ENCODE measurements around the gene AGBL1.
A peak's percentile ranks its signal among the peaks of the same experiment; 100 is the strongest.

AGBL1 gene

GRCh38 chr15:86164232-86164898, 84.7 kb downstream of the AGBL1 start:
- Histone ChIP-seq H3K4me1 (ENCODE audit: control insufficient read depth in 1 of 2, insufficient read depth in 2 of 2, low read length in 2 of 2) (no peaks in the 10 kb centered on the region), H3K27ac (ENCODE audit: low read length) (peak overlapping the region; percentile 37), H3K27me3 (ENCODE audit: low read depth, low read length) (no peaks in the 10 kb centered on the region), H3K36me3 (ENCODE audit: control insufficient read depth in 1 of 2, insufficient read depth in 2 of 2, low read length in 2 of 2) (no peaks in the 10 kb centered on the region), H3K9me3 (ENCODE audit: control insufficient read depth in 1 of 2, low read length in 2 of 2) (no peaks in the 10 kb centered on the region), H3K4me3 (ENCODE audit: low read depth in 1 of 2, low read length in 2 of 2) (no peak overlapping the region)

GRCh38 chr15:86165265-86166211, 85.9 kb downstream of the AGBL1 start:
- Histone ChIP-seq H3K4me1 (ENCODE audit: control insufficient read depth in 1 of 2, insufficient read depth in 2 of 2, low read length in 2 of 2) (no peaks in the 10 kb centered on the region), H3K4me3 (ENCODE audit: low read depth in 1 of 2, low read length in 2 of 2) (no peak overlapping the region), H3K36me3 (ENCODE audit: control insufficient read depth in 1 of 2, insufficient read depth in 2 of 2, low read length in 2 of 2) (no peaks in the 10 kb centered on the region), H3K9me3 (ENCODE audit: control insufficient read depth in 1 of 2, low read length in 2 of 2) (no peaks in the 10 kb centered on the region), H3K27me3 (ENCODE audit: low read depth, low read length) (no peaks in the 10 kb centered on the region), H3K27ac (ENCODE audit: low read length) (peak overlapping the region; percentile 37)

GRCh38 chr15:86167841-86168240, 88.2 kb downstream of the AGBL1 start:
- H3K27me3 ChIP-seq (ENCODE audit: low read depth, low read length) = no peaks in the 10 kb centered on the region
- no peak overlapping the region for H3K4me3 ChIP-seq (ENCODE audit: low read depth in 1 of 2, low read length in 2 of 2)
- no peaks in the 10 kb centered on the region for H3K4me1 ChIP-seq (ENCODE audit: control insufficient read depth in 1 of 2, insufficient read depth in 2 of 2, low read length in 2 of 2)
- H3K9me3 ChIP-seq (ENCODE audit: control insufficient read depth in 1 of 2, low read length in 2 of 2) = no peaks in the 10 kb centered on the region
- no peak overlapping the region for H3K27ac ChIP-seq (ENCODE audit: low read length)
- H3K36me3 ChIP-seq (ENCODE audit: control insufficient read depth in 1 of 2, insufficient read depth in 2 of 2, low read length in 2 of 2) = no peaks in the 10 kb centered on the region

GRCh38 chr15:86178845-86179244, 99.2 kb downstream of the AGBL1 start:
- Histone ChIP-seq H3K4me1 (ENCODE audit: control insufficient read depth in 1 of 2, insufficient read depth in 2 of 2, low read length in 2 of 2) (no peaks in the 10 kb centered on the region), H3K27ac (ENCODE audit: low read length) (no peak overlapping the region), H3K27me3 (ENCODE audit: low read depth, low read length) (no peaks in the 10 kb centered on the region), H3K4me3 (ENCODE audit: low read depth in 1 of 2, low read length in 2 of 2) (no peak overlapping the region), H3K36me3 (ENCODE audit: control insufficient read depth in 1 of 2, insufficient read depth in 2 of 2, low read length in 2 of 2) (no peaks in the 10 kb centered on the region), H3K9me3 (ENCODE audit: control insufficient read depth in 1 of 2, low read length in 2 of 2) (no peaks in the 10 kb centered on the region)

- no peaks in the 10 kb centered on the region for H3K27me3 ChIP-seq (ENCODE audit: low read depth, low read length)
- no peaks in the 10 kb centered on the region for H3K4me1 ChIP-seq (ENCODE audit: control insufficient read depth in 1 of 2, insufficient read depth in 2 of 2, low read length in 2 of 2)
- H3K27ac ChIP-seq (ENCODE audit: low read length) = no peak overlapping the region
- no peaks in the 10 kb centered on the region for H3K36me3 ChIP-seq (ENCODE audit: control insufficient read depth in 1 of 2, insufficient read depth in 2 of 2, low read length in 2 of 2)
- H3K9me3 ChIP-seq (ENCODE audit: control insufficient read depth in 1 of 2, low read length in 2 of 2) = no peaks in the 10 kb centered on the region
- H3K4me3 ChIP-seq (ENCODE audit: low read depth in 1 of 2, low read length in 2 of 2) = no peak overlapping the region
Measured at GRCh38 chr15:86183596-86184491, 104.2 kb downstream of the AGBL1 start.

GRCh38 chr15:86193716-86194380, 114.2 kb downstream of the AGBL1 start:
- peak overlapping the region; percentile 9 to 41 for H3K4me3 ChIP-seq (ENCODE audit: low read depth in 1 of 2, low read length in 2 of 2)
- H3K27me3 ChIP-seq (ENCODE audit: low read depth, low read length) = no peaks in the 10 kb centered on the region
- no peaks in the 10 kb centered on the region for H3K4me1 ChIP-seq (ENCODE audit: control insufficient read depth in 1 of 2, insufficient read depth in 2 of 2, low read length in 2 of 2)
- H3K9me3 ChIP-seq (ENCODE audit: control insufficient read depth in 1 of 2, low read length in 2 of 2) = no peaks in the 10 kb centered on the region
- H3K36me3 ChIP-seq (ENCODE audit: control insufficient read depth in 1 of 2, insufficient read depth in 2 of 2, low read length in 2 of 2) = no peaks in the 10 kb centered on the region
- H3K27ac ChIP-seq (ENCODE audit: low read length) = peak overlapping the region; percentile 10

- no peaks in the 10 kb centered on the region for H3K9me3 ChIP-seq (ENCODE audit: control insufficient read depth in 1 of 2, low read length in 2 of 2)
Measured at GRCh38 chr15:86197770-86198169, 118.1 kb downstream of the AGBL1 start.

GRCh38 chr15:86199467-86200145, 119.9 kb downstream of the AGBL1 start:
- Histone ChIP-seq H3K4me1 (ENCODE audit: control insufficient read depth in 1 of 2, insufficient read depth in 2 of 2, low read length in 2 of 2) (no peaks in the 10 kb centered on the region), H3K36me3 (ENCODE audit: control insufficient read depth in 1 of 2, insufficient read depth in 2 of 2, low read length in 2 of 2) (no peaks in the 10 kb centered on the region), H3K27me3 (ENCODE audit: low read depth, low read length) (no peaks in the 10 kb centered on the region), H3K4me3 (ENCODE audit: low read depth in 1 of 2, low read length in 2 of 2) (no peak overlapping the region), H3K9me3 (ENCODE audit: control insufficient read depth in 1 of 2, low read length in 2 of 2) (no peaks in the 10 kb centered on the region), H3K27ac (ENCODE audit: low read length) (no peak overlapping the region)

More at GRCh38 chr15:86197770-86198169, 118.1 kb downstream of the AGBL1 start:
- Histone ChIP-seq H3K36me3 (ENCODE audit: control insufficient read depth in 1 of 2, insufficient read depth in 2 of 2, low read length in 2 of 2) (no peaks in the 10 kb centered on the region), H3K27ac (ENCODE audit: low read length) (no peak overlapping the region), H3K4me3 (ENCODE audit: low read depth in 1 of 2, low read length in 2 of 2) (no peak overlapping the region), H3K4me1 (ENCODE audit: control insufficient read depth in 1 of 2, insufficient read depth in 2 of 2, low read length in 2 of 2) (no peaks in the 10 kb centered on the region), H3K27me3 (ENCODE audit: low read depth, low read length) (no peaks in the 10 kb centered on the region)

GRCh38 chr15:86201313-86202008, 121.8 kb downstream of the AGBL1 start:
- Histone ChIP-seq H3K9me3 (ENCODE audit: control insufficient read depth in 1 of 2, low read length in 2 of 2) (no peaks in the 10 kb centered on the region), H3K27ac (ENCODE audit: low read length) (no peak overlapping the region), H3K27me3 (ENCODE audit: low read depth, low read length) (no peaks in the 10 kb centered on the region), H3K4me3 (ENCODE audit: low read depth in 1 of 2, low read length in 2 of 2) (no peak overlapping the region), H3K4me1 (ENCODE audit: control insufficient read depth in 1 of 2, insufficient read depth in 2 of 2, low read length in 2 of 2) (no peaks in the 10 kb centered on the region), H3K36me3 (ENCODE audit: control insufficient read depth in 1 of 2, insufficient read depth in 2 of 2, low read length in 2 of 2) (no peaks in the 10 kb centered on the region)

GRCh38 chr15:86203462-86203861, 123.8 kb downstream of the AGBL1 start:
- H3K27ac ChIP-seq (ENCODE audit: low read length) = no peak overlapping the region
- H3K9me3 ChIP-seq (ENCODE audit: control insufficient read depth in 1 of 2, low read length in 2 of 2) = no peaks in the 10 kb centered on the region
- no peak overlapping the region for H3K4me3 ChIP-seq (ENCODE audit: low read depth in 1 of 2, low read length in 2 of 2)
- no peaks in the 10 kb centered on the region for H3K27me3 ChIP-seq (ENCODE audit: low read depth, low read length)
- H3K36me3 ChIP-seq (ENCODE audit: control insufficient read depth in 1 of 2, insufficient read depth in 2 of 2, low read length in 2 of 2) = no peaks in the 10 kb centered on the region
- no peaks in the 10 kb centered on the region for H3K4me1 ChIP-seq (ENCODE audit: control insufficient read depth in 1 of 2, insufficient read depth in 2 of 2, low read length in 2 of 2)

All from muscle layer of duodenum (tissue), 2 donors.